Endothelial cell of umbilical vein (primary cell): Measurements from ENCODE around the gene UBFD1. TPM values are rescaled to one million over a fixed set of nuclear protein-coding genes. Genes with fewer than 3 reads are reported as not detected.

Experiments
- BruUV-seq: library from RNA; stranded (reverse); fragments of 400-500 nt; replicated peaks from 2 replicates; lab custom pipeline; 2021; lab: Mats Ljungman, UMichigan
- CTCF ChIA-PET: fragments of 300-600, 350-600 bp; sonication (Branson Sonifier 250); formaldehyde crosslinking; loops from one replicate; lab custom pipeline; 2021; ENCODE audit warnings: antibody characterized with exemption, inconsistent platforms; lab: Charles Lee
- POLR2A ChIA-PET: fragments of 300-600, 350-600 bp; sonication (Branson Sonifier 250); formaldehyde crosslinking; loops from one replicate; lab custom pipeline; 2021; ENCODE audit warnings: antibody characterized with exemption, inconsistent platforms; lab: Charles Lee
- DNase-seq: peaks from one replicate; pipeline ENCODE4 v3.0.0-alpha.2; 2011; ENCODE audit warnings: low read depth, low spot score
- FAIRE-seq: peaks from 2 replicates; lab custom pipeline; 2011; peaks lifted over from hg19 to GRCh38; lab: Jason Lieb, UNC
- H2AFZ ChIP-seq: 2 replicates; pipeline ENCODE4 v1.6.0; 2012; ENCODE audit warnings: low read depth, low read length, control low read depth, inconsistent platforms
- H3K27ac ChIP-seq: 2 replicates; pipeline ENCODE4 v1.5.1; 2011; ENCODE audit warnings: low read depth, mild to moderate bottlenecking, control low read depth, low read length, moderate library complexity; ENCODE audit not compliant: insufficient read depth
- H3K27me3 ChIP-seq, 2 experiments: 2 replicates each; pipeline versions ENCODE4 v1.6.0 to v1.6.1; 2011; ENCODE audit warnings: low read length in 2 of 2, mixed read lengths in 1 of 2; ENCODE audit not compliant: control insufficient read depth in 2 of 2, insufficient read depth in 2 of 2
- H3K36me3 ChIP-seq, 2 experiments: 2 replicates in 1 of 2; 3 replicates in 1 of 2; pipeline ENCODE4 v1.5.1; 2011; ENCODE audit warnings: low read length in 2 of 2, mild to moderate bottlenecking in 1 of 2, moderate library complexity in 1 of 2; ENCODE audit not compliant: control insufficient read depth in 2 of 2, insufficient read depth in 2 of 2; ENCODE audit errors: extremely low read depth in 1 of 2
- H3K4me1 ChIP-seq: 3 replicates; pipeline ENCODE4 v1.5.1; 2011; ENCODE audit warnings: mild to moderate bottlenecking, low read length; ENCODE audit not compliant: control insufficient read depth, insufficient read depth; ENCODE audit errors: extremely low read depth
- H3K4me2 ChIP-seq: 2 replicates; pipeline ENCODE4 v1.6.1; 2011; ENCODE audit warnings: low read length, control low read depth, mixed read lengths; ENCODE audit not compliant: insufficient read depth
- H3K4me3 ChIP-seq, 3 experiments: fragments of 200-600 bp in 1 of 3; sonication (generic), shearing (Covaris generic) in 1 of 3; replicated peaks in 1 of 3; 2 replicates each; pipeline ENCODE4 v1.5.1; 2011 to 2016; ENCODE audit warnings: control low read depth in 3 of 3, low read length in 3 of 3, mild to moderate bottlenecking in 2 of 3, inconsistent platforms in 1 of 3, low read depth in 1 of 3, moderate library complexity in 1 of 3; ENCODE audit not compliant: insufficient read depth in 1 of 3
- H3K79me2 ChIP-seq: 2 replicates; pipeline ENCODE4 v1.6.0; 2012; ENCODE audit warnings: low read length, inconsistent platforms; ENCODE audit not compliant: control insufficient read depth, insufficient read depth
- H3K9ac ChIP-seq: replicated peaks from 2 replicates; pipeline ENCODE3; 2011; ENCODE audit warnings: low read length, control low read depth; ENCODE audit not compliant: insufficient read depth; ENCODE audit errors: extremely low read depth
- H3K9me1 ChIP-seq: replicated peaks from 3 replicates; pipeline ENCODE4 v1.6.0; 2011; ENCODE audit warnings: mild to moderate bottlenecking, low read length; ENCODE audit not compliant: control insufficient read depth, insufficient read depth; ENCODE audit errors: extremely low read depth
- H3K9me3 ChIP-seq: replicated peaks from 2 replicates; pipeline ENCODE4 v1.5.1; 2012; ENCODE audit warnings: low read length, inconsistent platforms; ENCODE audit not compliant: control insufficient read depth, insufficient read depth
- H4K20me1 ChIP-seq: replicated peaks from 2 replicates; pipeline ENCODE3; 2011; ENCODE audit warnings: mild to moderate bottlenecking, low read length; ENCODE audit not compliant: control insufficient read depth, insufficient read depth; ENCODE audit errors: extremely low read depth
- EZH2 ChIP-seq: IDR thresholded peaks from 2 replicates; pipeline ENCODE4 v1.6.1; 2012; ENCODE audit warnings: borderline replicate concordance, low read depth, mild to moderate bottlenecking, moderate library complexity, low read length, inconsistent platforms; ENCODE audit not compliant: severe bottlenecking
- FOS ChIP-seq: IDR thresholded peaks from 2 replicates; pipeline ENCODE4 v1.6.1; 2011; ENCODE audit warnings: mild to moderate bottlenecking, low read length, moderate library complexity, borderline replicate concordance; ENCODE audit not compliant: insufficient read depth
- GATA2 ChIP-seq: IDR thresholded peaks from 2 replicates; pipeline ENCODE4 v1.7.0; 2011; ENCODE audit warnings: low read depth, mild to moderate bottlenecking, moderate library complexity, mixed read lengths, low read length; ENCODE audit not compliant: insufficient read length, insufficient read depth
- JUN ChIP-seq: IDR thresholded peaks from 2 replicates; pipeline ENCODE4 v1.6.1; 2011; ENCODE audit warnings: borderline replicate concordance, low read depth; ENCODE audit not compliant: insufficient read length, insufficient read depth
- MYC ChIP-seq: IDR thresholded peaks from one replicate; pipeline ENCODE4 v1.6.1; 2011; ENCODE audit warnings: mild to moderate bottlenecking, low read depth, low read length
- POLR2A ChIP-seq: IDR thresholded peaks from 2 replicates; pipeline ENCODE4 v1.6.1; 2012; ENCODE audit warnings: low read depth, mild to moderate bottlenecking, control low read depth, low read length
- POLR2AphosphoS5 ChIP-seq: IDR thresholded peaks from 2 replicates; pipeline ENCODE4 v1.6.1; 2012; ENCODE audit warnings: low read depth, mild to moderate bottlenecking, control low read depth, low read length, moderate library complexity; ENCODE audit not compliant: insufficient read depth
- dilution Hi-C: fragments of 300-500 bp; cut with MboI; formaldehyde crosslinking; loops from one replicate; pipeline ENCODE4 v1.15.0; 2019; ENCODE audit warnings: low sequenced_read_pairs; ENCODE audit not compliant: extremely low pct_ligation_motif_present
- intact Hi-C: fragments of 100-400 bp; cut with micrococcal nuclease; formaldehyde crosslinking; loops from one replicate; pipeline ENCODE4 v1.10.0; 2022
- polyA plus RNA-seq, 4 experiments: library from polyadenylated mRNA; depleted of rRNA in 3 of 4; stranded (reverse) in 3 of 4; unstranded in 1 of 4; fragments of >200 nt; gene quantifications; 2 replicates each; pipeline versions ENCODE4 v1.2.1 to v1.2.3, GENCODE V29; 2011 to 2012; ENCODE audit warnings: missing spikeins in 1 of 4
- total RNA-seq: library from RNA; stranded (reverse); gene quantifications from 2 replicates; pipeline ENCODE4 v1.2.3, GENCODE V29; 2021
- TF ChIP-seq, protein P1 (sequence below), 2 donors: IDR thresholded peaks; 1 replicate in 1 of 2; 2 replicates in 1 of 2; pipeline ENCODE4 v1.5.1; 2011; ENCODE audit warnings: low read length in 2 of 2, mild to moderate bottlenecking in 2 of 2, moderate library complexity in 2 of 2, control low read depth in 1 of 2, inconsistent platforms in 1 of 2, low read depth in 1 of 2; ENCODE audit not compliant: insufficient read depth in 1 of 2; ENCODE audit errors: extremely low read depth in 1 of 2
- TF ChIP-seq, protein P2 (sequence below): IDR thresholded peaks from 2 replicates; pipeline ENCODE4 v1.6.1; 2011; ENCODE audit not compliant: insufficient read depth, insufficient read length

UBFD1 gene
- total and polyA plus RNA-seq, 2 donors (not counting 3 experiments of a cell fraction or from before 2014, with no cell fraction given), result 50.0 to 69.9 TPM

DNA sequence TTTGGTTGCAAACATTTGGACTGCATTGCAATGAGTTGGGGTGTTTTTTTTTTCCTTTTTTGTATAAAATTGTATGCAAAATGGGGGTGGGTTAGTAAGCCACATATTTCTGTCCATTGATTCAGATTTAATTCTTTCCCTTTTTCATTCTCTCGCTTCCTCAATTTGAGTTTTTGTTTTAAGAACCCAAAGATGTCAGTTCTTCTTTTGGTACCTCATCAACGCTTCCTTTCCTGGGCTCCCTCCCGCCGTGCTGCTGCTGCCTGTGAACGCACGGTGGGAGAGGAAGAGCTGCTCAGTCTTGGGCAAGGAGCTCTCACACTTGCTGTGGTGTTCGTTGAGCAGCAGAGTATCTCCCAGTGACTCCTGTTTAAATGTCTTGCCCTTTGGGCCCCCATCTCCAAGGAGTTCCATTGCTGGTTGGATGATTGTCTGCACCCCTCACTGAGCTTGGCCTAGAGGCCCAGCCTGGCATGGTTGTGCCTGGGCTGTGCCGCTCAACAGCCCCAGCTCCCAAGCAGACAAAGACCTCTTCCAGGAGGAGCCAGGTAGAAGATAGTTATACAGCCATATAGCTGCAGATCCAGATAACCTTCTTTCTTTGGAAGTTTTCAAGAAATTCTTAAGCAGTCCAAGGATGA, 13.6 kb downstream of the UBFD1 start:
- Histone ChIP-seq H3K4me1 (no peaks in the 10 kb centered on the region), H3K9me1 (no peaks in the 10 kb centered on the region), H3K27ac (no peak overlapping the region), H3K4me3 (no peak overlapping the region), H4K20me1 (no peaks in the 10 kb centered on the region), H2AFZ (no peak overlapping the region), H3K9ac (no peak overlapping the region), H3K9me3 (no peaks in the 10 kb centered on the region), H3K79me2 (no peaks in the 10 kb centered on the region), H3K27me3 (no peaks in the 10 kb centered on the region), H3K4me2 (no peak overlapping the region), H3K36me3 (peaks cover 2 to 42% of the 10 kb centered on the region in 2 experiments)
- no peak for DNase-seq
- ChIA-PET CTCF (interaction anchor here (0.7 kb wide), 1 partner anchor 29 kb away, joined by 4 read pairs; no protein-coding TSS in a partner anchor), POLR2A (no interaction called here)
- intact Hi-C loops, result no loop called here
- BruUV-seq, result no TSS peak
- dilution Hi-C loops, result no loop called here
- FAIRE-seq, result no peak
- no peak for TF ChIP-seq POLR2A
- TF ChIP-seq GATA2, result no peak
- no peak for TF ChIP-seq POLR2AphosphoS5
- no peak for TF ChIP-seq FOS
- TF ChIP-seq, protein P1, sequence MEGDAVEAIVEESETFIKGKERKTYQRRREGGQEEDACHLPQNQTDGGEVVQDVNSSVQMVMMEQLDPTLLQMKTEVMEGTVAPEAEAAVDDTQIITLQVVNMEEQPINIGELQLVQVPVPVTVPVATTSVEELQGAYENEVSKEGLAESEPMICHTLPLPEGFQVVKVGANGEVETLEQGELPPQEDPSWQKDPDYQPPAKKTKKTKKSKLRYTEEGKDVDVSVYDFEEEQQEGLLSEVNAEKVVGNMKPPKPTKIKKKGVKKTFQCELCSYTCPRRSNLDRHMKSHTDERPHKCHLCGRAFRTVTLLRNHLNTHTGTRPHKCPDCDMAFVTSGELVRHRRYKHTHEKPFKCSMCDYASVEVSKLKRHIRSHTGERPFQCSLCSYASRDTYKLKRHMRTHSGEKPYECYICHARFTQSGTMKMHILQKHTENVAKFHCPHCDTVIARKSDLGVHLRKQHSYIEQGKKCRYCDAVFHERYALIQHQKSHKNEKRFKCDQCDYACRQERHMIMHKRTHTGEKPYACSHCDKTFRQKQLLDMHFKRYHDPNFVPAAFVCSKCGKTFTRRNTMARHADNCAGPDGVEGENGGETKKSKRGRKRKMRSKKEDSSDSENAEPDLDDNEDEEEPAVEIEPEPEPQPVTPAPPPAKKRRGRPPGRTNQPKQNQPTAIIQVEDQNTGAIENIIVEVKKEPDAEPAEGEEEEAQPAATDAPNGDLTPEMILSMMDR (IDR thresholded peaks at IDR 0.05; ENCODE audit: extremely low read depth in 1 of 2, insufficient read depth in 1 of 2, low read depth in 1 of 2, low read length in 2 of 2), result no peak
- TF ChIP-seq, protein P2, sequence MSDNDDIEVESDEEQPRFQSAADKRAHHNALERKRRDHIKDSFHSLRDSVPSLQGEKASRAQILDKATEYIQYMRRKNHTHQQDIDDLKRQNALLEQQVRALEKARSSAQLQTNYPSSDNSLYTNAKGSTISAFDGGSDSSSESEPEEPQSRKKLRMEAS, result no peak
- TF ChIP-seq JUN, result no peak
- TF ChIP-seq MYC, result no peak
- TF ChIP-seq EZH2, result no peak
